Retinal pigment epithelial cell (primary cell): Measurements from ENCODE around the gene RUFY2.
"Not testable (repeated sequence)": the region's sequence is repeated elsewhere in the genome, so short reads cannot be mapped to it uniquely, and the experiment has no call there.

ENCODE experiments used
- DNase-seq: peaks from one replicate; pipeline ENCODE4 v3.0.0-alpha.2; 2010; ENCODE audit warnings: low read depth
- H3K4me3 ChIP-seq: 2 replicates; pipeline ENCODE4 v1.5.1; 2011; ENCODE audit warnings: mild to moderate bottlenecking, low read length, control low read depth, moderate library complexity
- CTCF ChIP-seq: conservative IDR thresholded peaks from 2 replicates; pipeline ENCODE4 v1.5.1; 2011; ENCODE audit warnings: low read depth, low read length, control low read depth, inconsistent platforms

Gene RUFY2

DNA sequence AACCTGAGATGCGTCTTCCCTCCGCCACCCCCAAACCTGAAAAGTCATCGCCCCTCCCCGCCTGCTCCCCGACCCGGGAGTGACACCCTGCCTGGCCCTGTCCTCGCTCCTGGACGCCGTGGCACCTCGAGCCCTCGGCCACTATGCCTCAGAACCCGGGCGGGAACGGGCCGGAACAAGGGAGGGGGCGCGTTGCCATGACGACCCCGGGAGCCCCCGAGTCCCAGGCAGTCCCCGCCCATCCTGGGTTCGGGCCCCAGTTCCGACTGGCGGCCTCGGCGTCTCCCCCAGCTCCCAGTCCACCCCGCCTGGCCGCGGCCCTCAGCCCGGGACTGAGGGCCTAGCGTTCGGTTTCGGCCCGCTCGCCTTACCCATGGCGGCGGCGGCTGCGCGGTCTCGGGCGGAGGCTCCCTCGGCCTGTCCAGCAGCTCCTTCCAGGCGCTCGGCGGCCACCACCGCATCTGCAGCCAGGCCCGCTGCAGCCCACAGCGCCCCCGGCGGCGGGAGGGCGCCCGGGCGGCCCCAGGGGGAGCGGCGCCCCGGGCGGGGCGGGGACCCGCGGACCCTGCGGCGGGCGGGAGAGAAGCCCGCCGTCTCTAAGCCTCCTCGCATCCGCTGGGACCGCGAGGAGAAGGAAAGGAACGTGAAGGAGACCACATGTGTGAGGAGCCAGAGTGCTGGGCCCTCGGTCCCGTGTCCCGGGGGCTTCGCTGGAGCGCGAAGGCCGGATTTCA, at the start of gene RUFY2:
RUFY2 (minus strand) TSS at position 463 of the 734 bp plus-strand sequence; CDS start at position 375, 88 bp downstream.
- peak; percentile 31 for TF ChIP-seq CTCF
- peak within 1 kb of the TSS; percentile 91 for H3K4me3 ChIP-seq
- DNase-seq = peak; percentile 21

GRCh38 chr10:68449698-68450097, 42.6 kb upstream of the RUFY2 start:
- peak; percentile 8 for DNase-seq
- H3K4me3 ChIP-seq = not testable (repeated sequence)

- no peak overlapping the region for H3K4me3 ChIP-seq
- DNase-seq = no peak
- no peak for TF ChIP-seq CTCF
Measured at GRCh38 chr10:68446179-68446578, 39.1 kb upstream of the RUFY2 start.

GRCh38 chr10:68442971-68443370, 35.9 kb upstream of the RUFY2 start:
- DNase-seq = no peak
- no peak for TF ChIP-seq CTCF
- no peak overlapping the region for H3K4me3 ChIP-seq

- TF ChIP-seq CTCF = no peak
- H3K4me3 ChIP-seq = no peak overlapping the region
Measured at GRCh38 chr10:68440898-68441297, 33.8 kb upstream of the RUFY2 start.

DNA sequence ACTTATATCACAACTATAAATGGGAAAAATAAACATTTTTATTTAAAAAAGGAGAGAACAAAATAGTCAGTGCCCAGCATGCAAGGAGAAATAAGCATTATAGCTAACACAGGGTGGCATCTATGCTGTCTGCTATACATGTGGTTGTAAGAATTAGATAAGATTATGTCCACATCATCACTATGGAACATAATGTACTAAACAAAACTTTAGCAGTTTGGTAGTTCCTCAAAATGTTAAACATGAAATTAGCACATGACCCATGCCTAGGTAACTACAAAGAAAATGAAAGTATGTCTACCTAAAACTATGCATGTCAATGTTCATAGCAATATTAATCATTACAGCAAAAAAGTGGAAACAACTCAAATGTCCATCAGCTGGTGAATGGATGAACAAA, 28.7 kb upstream of the RUFY2 start:
- no peak overlapping the region for H3K4me3 ChIP-seq
- TF ChIP-seq CTCF = no peak
- DNase-seq = no peak

More at GRCh38 chr10:68440898-68441297, 33.8 kb upstream of the RUFY2 start:
- no peak for DNase-seq

- no peak for DNase-seq
- no peak overlapping the region for H3K4me3 ChIP-seq
- TF ChIP-seq CTCF = no peak
Measured at GRCh38 chr10:68434657-68435056, 27.6 kb upstream of the RUFY2 start.
